GM10248 (cell line): ENCODE data around the gene APOM.

Experiments
- CTCF ChIA-PET: fragments of 300-600 bp; sonication (Branson Sonifier 250); formaldehyde crosslinking; extraction: SDS; loops from one replicate; lab custom pipeline; 2021; ENCODE audit warnings: antibody characterized with exemption; lab: Yijun Ruan, JAX
- POLR2A ChIA-PET: fragments of 350-650 bp; sonication (Branson Sonifier 250); formaldehyde crosslinking; extraction: SDS; loops from one replicate; lab custom pipeline; 2020; ENCODE audit warnings: antibody characterized with exemption; lab: Yijun Ruan, JAX
- DNase-seq: peaks from one replicate; pipeline ENCODE4 v3.0.0; 2012; ENCODE audit errors: extremely low spot score
- TF ChIP-seq, protein P1 (sequence below): IDR thresholded peaks from 2 replicates; pipeline ENCODE4 v1.5.1; 2012; ENCODE audit warnings: mild to moderate bottlenecking, low read depth; ENCODE audit errors: extremely low read depth, missing control alignments, control extremely low read depth

The APOM gene

GRCh38 chr6:31689249-31690110 lies 33.8 kb downstream of the APOM start:
- no peak for DNase-seq
- ChIA-PET CTCF (interaction anchor here (1.0 to 5.9 kb wide), 8 partner anchors 9 to 69 kb away, joined by 3 to 20 read pairs (median 4); partner anchors contain the start of genes ABHD16A, LY6G5C and LY6G6D), POLR2A (no interaction called here)
- TF ChIP-seq, protein P1, sequence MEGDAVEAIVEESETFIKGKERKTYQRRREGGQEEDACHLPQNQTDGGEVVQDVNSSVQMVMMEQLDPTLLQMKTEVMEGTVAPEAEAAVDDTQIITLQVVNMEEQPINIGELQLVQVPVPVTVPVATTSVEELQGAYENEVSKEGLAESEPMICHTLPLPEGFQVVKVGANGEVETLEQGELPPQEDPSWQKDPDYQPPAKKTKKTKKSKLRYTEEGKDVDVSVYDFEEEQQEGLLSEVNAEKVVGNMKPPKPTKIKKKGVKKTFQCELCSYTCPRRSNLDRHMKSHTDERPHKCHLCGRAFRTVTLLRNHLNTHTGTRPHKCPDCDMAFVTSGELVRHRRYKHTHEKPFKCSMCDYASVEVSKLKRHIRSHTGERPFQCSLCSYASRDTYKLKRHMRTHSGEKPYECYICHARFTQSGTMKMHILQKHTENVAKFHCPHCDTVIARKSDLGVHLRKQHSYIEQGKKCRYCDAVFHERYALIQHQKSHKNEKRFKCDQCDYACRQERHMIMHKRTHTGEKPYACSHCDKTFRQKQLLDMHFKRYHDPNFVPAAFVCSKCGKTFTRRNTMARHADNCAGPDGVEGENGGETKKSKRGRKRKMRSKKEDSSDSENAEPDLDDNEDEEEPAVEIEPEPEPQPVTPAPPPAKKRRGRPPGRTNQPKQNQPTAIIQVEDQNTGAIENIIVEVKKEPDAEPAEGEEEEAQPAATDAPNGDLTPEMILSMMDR: no peak

DNA sequence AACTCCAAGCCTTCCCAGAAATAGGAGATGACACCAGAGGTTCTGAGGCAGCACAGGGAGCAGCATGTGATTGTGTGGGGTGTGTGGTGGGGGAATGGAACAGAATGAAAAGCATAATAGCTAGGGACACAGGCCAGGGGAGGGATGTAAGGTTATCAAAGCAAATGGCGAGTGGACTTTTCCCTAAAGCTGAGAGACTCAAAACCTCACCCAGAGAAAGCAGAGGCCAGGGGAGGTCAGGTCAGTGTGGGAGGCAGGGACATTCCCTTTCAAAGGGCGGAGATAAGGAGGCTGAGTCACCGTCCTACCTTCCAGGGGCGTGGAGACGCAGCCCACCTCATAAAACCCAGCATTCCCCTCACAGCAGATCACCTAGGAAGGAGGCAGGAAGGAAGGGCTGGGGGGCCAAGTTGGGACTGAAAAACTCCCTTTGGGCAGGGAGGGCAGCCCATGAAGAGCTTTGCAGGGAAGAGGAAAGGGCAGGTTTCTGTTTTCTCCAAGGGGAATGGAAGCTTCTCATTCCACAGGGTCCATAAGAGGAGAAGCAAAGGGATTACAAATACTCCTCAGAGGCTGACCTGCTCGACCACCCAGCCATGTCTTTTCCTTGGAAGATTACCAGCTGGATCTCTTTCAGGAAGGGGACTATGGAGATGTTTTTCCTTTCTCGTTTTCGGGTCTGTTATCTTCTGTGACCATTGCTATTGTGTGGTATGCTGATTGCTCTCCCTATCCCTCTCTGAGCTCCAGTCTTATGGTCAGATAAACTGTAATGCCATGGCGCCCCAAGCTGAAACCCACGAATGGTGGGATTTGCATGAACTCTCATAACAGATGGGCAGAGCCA lies 34.8 kb downstream of the APOM start:
- CTCF ChIA-PET: interaction anchor here (0.7 to 6.1 kb wide), 9 partner anchors 8 to 144 kb away, joined by 3 to 26 read pairs (median 4); partner anchors contain the start of genes ATP6V1G2, LY6G5C and LY6G6D
- POLR2A ChIA-PET: interaction anchor here (0.6 kb wide), 1 partner anchor 130 kb away, joined by 10 read pairs; no protein-coding TSS in a partner anchor
- TF ChIP-seq, protein P1: no peak
- no peak for DNase-seq

- CTCF ChIA-PET: interaction anchor here (1.5 to 6.1 kb wide), 5 partner anchors 7 to 79 kb away, joined by 3 to 26 read pairs (median 11); partner anchors contain the start of genes LY6G5C and LY6G6D
- POLR2A ChIA-PET: no interaction called here
- TF ChIP-seq, protein P1: no peak
- DNase-seq: no peak
These were observed 35.4 kb downstream of the APOM start for GRCh38 chr6:31691078-31691463.

- ChIA-PET POLR2A (interaction anchor here (0.5 to 1.3 kb wide), 2 partner anchors 136 to 219 kb away, joined by 3 read pairs; partner anchors contain the start of gene HSPA1B), CTCF (interaction anchor here (1.0 to 6.1 kb wide), 5 partner anchors 11 to 104 kb away, joined by 3 to 26 read pairs (median 11); partner anchors contain the start of genes LY6G5C, LY6G6D and VARS1)
- TF ChIP-seq, protein P1: no peak
- DNase-seq: no peak
These were observed 35.9 kb downstream of the APOM start for GRCh38 chr6:31691564-31692108.

DNA sequence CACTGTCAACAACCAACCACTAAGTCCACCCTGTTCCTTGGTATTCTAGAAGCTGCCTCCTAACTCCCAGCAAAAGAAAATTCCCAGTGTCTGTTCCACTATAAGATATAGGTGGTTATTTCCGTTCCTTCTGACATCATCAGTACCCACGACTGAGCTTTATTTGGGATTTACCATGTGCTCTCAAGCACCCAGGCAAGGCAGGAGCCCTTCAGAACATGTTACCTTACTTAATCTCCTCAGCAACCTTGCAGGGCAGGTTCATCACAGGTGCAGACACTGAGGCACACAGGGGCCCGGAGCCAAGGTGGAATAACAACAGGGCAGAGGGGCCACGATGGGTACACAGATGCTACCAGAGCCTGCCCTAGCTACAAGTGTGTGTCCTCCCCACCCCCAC lies 36.7 kb downstream of the APOM start:
- CTCF ChIA-PET: interaction anchor here (1.0 to 6.1 kb wide), 5 partner anchors 10 to 104 kb away, joined by 3 to 26 read pairs (median 5); partner anchors contain the start of genes ABHD16A, LY6G5C and VARS1
- TF ChIP-seq, protein P1: no peak
- POLR2A ChIA-PET: interaction anchor here (0.5 to 1.3 kb wide), 3 partner anchors 46 to 218 kb away, joined by 3 read pairs; partner anchors contain the start of gene HSPA1B
- no peak for DNase-seq

DNA sequence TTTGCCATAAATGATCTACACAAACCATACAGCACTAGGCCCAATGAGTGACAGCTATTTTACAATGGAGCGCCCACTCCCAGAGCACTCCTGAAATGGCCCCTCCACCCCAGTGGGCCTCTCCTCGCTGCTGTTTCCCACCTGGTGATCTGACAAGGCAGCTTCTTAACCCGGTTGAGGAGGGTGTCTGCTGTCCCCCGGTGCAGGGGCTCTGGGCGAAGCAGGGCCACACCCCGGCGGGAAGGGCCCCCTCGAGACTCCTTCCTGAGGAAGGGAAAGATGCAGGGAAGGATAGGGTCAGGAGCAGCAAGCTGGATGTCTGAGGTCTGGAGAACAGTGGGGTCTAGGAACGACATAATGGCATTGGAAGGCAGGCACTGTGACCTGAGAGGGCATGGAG lies 37.2 kb downstream of the APOM start:
- CTCF ChIA-PET: interaction anchor here (1.0 to 6.1 kb wide), 8 partner anchors 9 to 103 kb away, joined by 3 to 26 read pairs (median 6); partner anchors contain the start of genes ABHD16A, DDAH2, GPANK1 and LY6G5C
- no peak for DNase-seq
- TF ChIP-seq, protein P1: no peak
- POLR2A ChIA-PET: interaction anchor here (0.6 kb wide), 1 partner anchor 45 kb away, joined by 3 read pairs; no protein-coding TSS in a partner anchor
